H1 (cell line): ENCODE data around the gene SPINK4. TPM values are rescaled to one million over a fixed set of nuclear protein-coding genes. Genes with fewer than 3 reads are reported as not detected.

Experiments
- CTCF ChIA-PET: fragments of 300-600 bp; sonication (Branson Sonifier 250); formaldehyde crosslinking; loops from one replicate; lab custom pipeline; 2021; ENCODE audit not compliant: partially characterized antibody; lab: Charles Lee
- POLR2A ChIA-PET: fragments of 300-600 bp; sonication (Branson Sonifier 250); formaldehyde crosslinking; loops from one replicate; lab custom pipeline; 2021; ENCODE audit warnings: inconsistent platforms; ENCODE audit not compliant: partially characterized antibody; lab: Charles Lee
- DNase-seq, 2 experiments: peaks; one replicate each; pipeline versions ENCODE4 v3.0.0 to v3.0.0-alpha.2; 2010 to 2022; ENCODE audit warnings: low spot score in 2 of 2, low read depth in 1 of 2, mixed read lengths in 1 of 2
- FAIRE-seq: peaks from 2 replicates; lab custom pipeline; 2011; peaks lifted over from hg19 to GRCh38; lab: Jason Lieb, UNC
- H2AFZ ChIP-seq: 2 replicates; pipeline ENCODE4 v1.8.1; 2012; ENCODE audit warnings: low read length, inconsistent platforms
- H2AK5ac ChIP-seq: 2 replicates; pipeline ENCODE4 v1.6.1; 2013; ENCODE audit warnings: low read depth, low read length
- H2BK120ac ChIP-seq: replicated peaks from 2 replicates; pipeline ENCODE3; 2013; ENCODE audit warnings: low read depth, low read length, inconsistent platforms
- H2BK12ac ChIP-seq: 2 replicates; pipeline ENCODE4 v1.6.1; 2013; ENCODE audit warnings: low read depth, low read length
- H2BK15ac ChIP-seq: 2 replicates; pipeline ENCODE4 v1.6.1; 2013; ENCODE audit warnings: low read length
- H2BK20ac ChIP-seq: 2 replicates; pipeline ENCODE4 v1.6.1; 2013; ENCODE audit warnings: low read length
- H2BK5ac ChIP-seq: 2 replicates; pipeline ENCODE4 v1.6.1; 2013; ENCODE audit warnings: low read depth, low read length
- H3K14ac ChIP-seq: 2 replicates; pipeline ENCODE4 v1.6.1; 2013; ENCODE audit warnings: inconsistent platforms; ENCODE audit not compliant: insufficient read length
- H3K18ac ChIP-seq: 2 replicates; pipeline ENCODE4 v1.6.1; 2013; ENCODE audit warnings: low read length; ENCODE audit errors: extremely low read depth
- H3K23ac ChIP-seq: 2 replicates; pipeline ENCODE4 v1.6.1; 2013; ENCODE audit warnings: inconsistent platforms; ENCODE audit not compliant: insufficient read length
- H3K23me2 ChIP-seq: 2 replicates; pipeline ENCODE4 v1.6.1; 2013; ENCODE audit warnings: low read depth, low read length
- H3K27ac ChIP-seq: 2 replicates; pipeline ENCODE4 v1.6.1; 2011; ENCODE audit warnings: low read depth, low read length, inconsistent platforms
- H3K27me3 ChIP-seq, 4 experiments: replicated peaks in 1 of 4; 1 replicate in 1 of 4; 2 replicates in 3 of 4; pipeline versions ENCODE4 v1.6.1 to v1.8.1; 2011 to 2013; ENCODE audit warnings: low read length in 3 of 4, mild to moderate bottlenecking in 3 of 4, inconsistent platforms in 2 of 4, mixed read lengths in 2 of 4, moderate library complexity in 1 of 4; ENCODE audit not compliant: control insufficient read depth in 3 of 4, insufficient read depth in 3 of 4; ENCODE audit errors: extremely low read depth in 1 of 4
- H3K36me3 ChIP-seq, 4 experiments: 2 replicates each; pipeline versions ENCODE4 v1.6.1 to v1.8.1; 2011 to 2013; ENCODE audit warnings: mild to moderate bottlenecking in 4 of 4, low read length in 3 of 4, moderate library complexity in 2 of 4, control low read depth in 1 of 4, inconsistent platforms in 1 of 4; ENCODE audit not compliant: insufficient read depth in 4 of 4, control insufficient read depth in 2 of 4
- H3K4ac ChIP-seq: replicated peaks from 2 replicates; pipeline ENCODE3; 2013; ENCODE audit warnings: low read length, low read depth, mixed read lengths, inconsistent platforms; ENCODE audit not compliant: insufficient read length
- H3K4me1 ChIP-seq, 4 experiments: replicated peaks in 1 of 4; 1 replicate in 1 of 4; 2 replicates in 3 of 4; pipeline versions ENCODE4 v1.6.1 to v1.8.1; 2011 to 2013; ENCODE audit warnings: low read length in 3 of 4, inconsistent platforms in 2 of 4, mixed read lengths in 1 of 4; ENCODE audit not compliant: insufficient read depth in 4 of 4, control insufficient read depth in 3 of 4
- H3K4me2 ChIP-seq, 2 experiments: 2 replicates each; pipeline versions ENCODE4 v1.6.1 to v1.8.1; 2011 to 2013; ENCODE audit warnings: low read depth in 2 of 2, low read length in 2 of 2, control low read depth in 1 of 2, inconsistent platforms in 1 of 2, mild to moderate bottlenecking in 1 of 2; ENCODE audit not compliant: insufficient read depth in 1 of 2
- H3K4me3 ChIP-seq, 4 experiments: fragments of 200-600, 300-600 bp in 1 of 4; sonication (generic), shearing (Covaris generic), sonication (Bioruptor Twin) in 1 of 4; 2 replicates each; pipeline versions ENCODE4 v1.5.1 to v1.8.1; 2011 to 2016; ENCODE audit warnings: low read length in 4 of 4, low read depth in 3 of 4, control low read depth in 2 of 4, inconsistent platforms in 2 of 4, mild to moderate bottlenecking in 2 of 4, mixed read lengths in 1 of 4, moderate library complexity in 1 of 4; ENCODE audit not compliant: insufficient read depth in 2 of 4; ENCODE audit errors: extremely low read depth in 1 of 4
- H3K56ac ChIP-seq: replicated peaks from 2 replicates; pipeline ENCODE3; 2013; ENCODE audit warnings: low read depth, mild to moderate bottlenecking, mixed read lengths, low read length, inconsistent platforms; ENCODE audit not compliant: insufficient read length
- H3K79me1 ChIP-seq: 2 replicates; pipeline ENCODE4 v1.6.1; 2013; ENCODE audit warnings: low read depth, low read length, control low read depth
- H3K79me2 ChIP-seq, 2 experiments: 2 replicates each; pipeline versions ENCODE4 v1.6.1 to v1.8.1; 2012 to 2013; ENCODE audit warnings: low read length in 2 of 2, mild to moderate bottlenecking in 2 of 2, inconsistent platforms in 1 of 2; ENCODE audit not compliant: insufficient read depth in 2 of 2, control insufficient read depth in 1 of 2
- H3K9ac ChIP-seq, 4 experiments: replicated peaks in 1 of 4; 1 replicate in 1 of 4; 2 replicates in 3 of 4; pipeline versions ENCODE4 v1.6.1 to v1.8.1; 2011 to 2013; ENCODE audit warnings: low read depth in 3 of 4, low read length in 3 of 4, control low read depth in 2 of 4, mild to moderate bottlenecking in 2 of 4, moderate library complexity in 2 of 4, inconsistent platforms in 1 of 4; ENCODE audit errors: extremely low read depth in 1 of 4
- H3K9me3 ChIP-seq, 2 experiments: 2 replicates each; pipeline versions ENCODE4 v1.6.1 to v1.8.1; 2012 to 2013; ENCODE audit warnings: mild to moderate bottlenecking in 2 of 2, moderate library complexity in 2 of 2, control low read depth in 1 of 2, inconsistent platforms in 1 of 2, low read depth in 1 of 2, low read length in 1 of 2, mixed read lengths in 1 of 2; ENCODE audit not compliant: insufficient read depth in 2 of 2
- H4K20me1 ChIP-seq, 2 experiments: replicated peaks in 1 of 2; 2 replicates each; pipeline versions ENCODE3 to v1.8.1; 2011 to 2013; ENCODE audit warnings: inconsistent platforms in 2 of 2, low read length in 2 of 2, mild to moderate bottlenecking in 1 of 2; ENCODE audit not compliant: insufficient read depth in 2 of 2, control insufficient read depth in 1 of 2
- H4K5ac ChIP-seq: 2 replicates; pipeline ENCODE4 v1.6.1; 2013; ENCODE audit warnings: low read length, low read depth, mixed read lengths, inconsistent platforms; ENCODE audit not compliant: insufficient read length
- H4K8ac ChIP-seq: 2 replicates; pipeline ENCODE4 v1.8.0; 2013; ENCODE audit warnings: mild to moderate bottlenecking, moderate library complexity, low read length, inconsistent platforms; ENCODE audit not compliant: insufficient read depth; ENCODE audit errors: extremely low read depth
- H4K91ac ChIP-seq: replicated peaks from 2 replicates; pipeline ENCODE3; 2013; ENCODE audit warnings: low read length, mixed read lengths, inconsistent platforms; ENCODE audit not compliant: insufficient read length
- ASH2L ChIP-seq: fragments of 200-600, 300-600 bp; sonication (generic); IDR thresholded peaks from one replicate; pipeline ENCODE4 v1.7.1; 2017; ENCODE audit warnings: low read length
- POLR2AphosphoS5 ChIP-seq: IDR thresholded peaks from 2 replicates; pipeline ENCODE4 v1.6.1; 2011; ENCODE audit warnings: low read depth, low read length
- POU5F1 ChIP-seq: IDR thresholded peaks from 2 replicates; pipeline ENCODE4 v1.6.1; 2011; ENCODE audit warnings: low read depth, mild to moderate bottlenecking, low read length, moderate library complexity
- SIN3A ChIP-seq, 2 experiments: IDR thresholded peaks in 1 of 2; conservative IDR thresholded peaks in 1 of 2; 2 replicates each; pipeline ENCODE4 v1.6.1; 2011 to 2012; ENCODE audit warnings: low read length in 2 of 2, improper control_type of control experiment in 1 of 2, low read depth in 1 of 2, mild to moderate bottlenecking in 1 of 2
- SP2 ChIP-seq: IDR thresholded peaks from 2 replicates; pipeline ENCODE4 v1.6.1; 2012; ENCODE audit warnings: mild to moderate bottlenecking, low read length, inconsistent platforms
- TBP ChIP-seq: IDR thresholded peaks from 2 replicates; pipeline ENCODE4 v1.6.1; 2011; ENCODE audit warnings: low read depth, low read length, improper control_type of control experiment
- WGBS, 2 experiments: shearing (Covaris generic) in 1 of 2; methylation state at CpG; one replicate each; pipeline versions ENCODE4 v1.1.6 to v1.1.7; 2013 to 2015; ENCODE audit warnings: low lambda C conversion rate in 2 of 2, mixed read lengths in 2 of 2, inconsistent platforms in 1 of 2, low coverage in 1 of 2, missing lambda C conversion rate in 1 of 2; ENCODE audit not compliant: insufficient replicate concordance in 2 of 2, insufficient coverage in 1 of 2, insufficient read length in 1 of 2; ENCODE audit errors: extremely low coverage in 1 of 2, missing lambda C conversion rate in 1 of 2; 5-methylcytosine and 5-hydroxymethylcytosine counted together
- polyA plus RNA-seq, 7 experiments: library from polyadenylated mRNA; depleted of rRNA in 3 of 7; stranded (reverse) in 5 of 7; unstranded in 2 of 7; fragments of >200 nt in 5 of 7; fragments of 200-250 nt in 2 of 7; gene quantifications; 1 replicate in 5 of 7; 2 replicates in 1 of 7; 4 replicates in 1 of 7; pipeline versions ENCODE4 v1.2.1 to v1.2.3, GENCODE V29; 2011 to 2013; ENCODE audit warnings: missing spikeins in 2 of 7, mixed read lengths in 2 of 7
- total RNA-seq: library from RNA; stranded (reverse); fragmentation: NEBNext Ultra II Directional; extraction: Animal tissue kit (Norgen Biotek cat#: 25700); gene quantifications from 2 replicates; pipeline ENCODE4 v1.2.1, GENCODE V29; 2021
- TF ChIP-seq, protein P1 (sequence below): IDR thresholded peaks from 2 replicates; pipeline ENCODE4 v1.6.1; 2011; ENCODE audit warnings: low read length, improper control_type of control experiment

Gene SPINK4
- total and polyA plus RNA-seq, 2 of the 8 experiments (the other 6 are each of a cell fraction or from before 2014, with no cell fraction given), result not detected

DNA sequence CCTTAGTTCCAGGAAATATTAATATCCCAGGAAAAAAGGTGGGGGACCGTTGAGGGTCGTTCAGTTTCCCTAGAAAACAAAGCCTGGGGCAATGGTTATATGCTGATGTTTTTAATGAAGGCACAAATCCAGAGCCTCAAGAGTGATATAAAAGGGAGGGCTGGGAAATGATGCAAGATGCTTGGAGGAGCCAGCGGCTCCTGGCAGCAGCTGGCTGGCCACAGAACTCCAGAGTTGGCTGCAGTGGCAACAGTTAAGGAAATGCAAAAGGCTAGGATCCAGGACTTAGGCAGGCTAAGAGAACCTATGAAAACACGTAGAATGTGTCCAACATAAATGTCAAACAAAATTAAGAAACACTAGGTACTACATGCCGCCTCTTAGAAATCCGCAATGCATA is 41.8 kb upstream of the SPINK4 start:
- Histone ChIP-seq H3K27me3 (0 out of 7 replicates have a peak, but pooled peaks cover 0 to under 1% (median 0%) of the 10 kb centered on the region in 4 experiments), H4K8ac (no peak overlapping the region), H3K23me2 (no peaks in the 10 kb centered on the region), H2BK5ac (no peak overlapping the region), H3K23ac (no peak overlapping the region), H2BK20ac (no peak overlapping the region), H4K5ac (no peak overlapping the region), H3K27ac (no peak overlapping the region), H3K79me1 (no peaks in the 10 kb centered on the region), H2BK12ac (no peak overlapping the region), H4K91ac (no peak overlapping the region), H3K4me1 (no peaks in the 10 kb centered on the region), H2AFZ (no peak overlapping the region), H3K18ac (no peak overlapping the region), H3K14ac (no peak overlapping the region), H3K4me2 (no peak overlapping the region), H4K20me1 (no peaks in the 10 kb centered on the region), H3K79me2 (no peaks in the 10 kb centered on the region), H3K56ac (no peak overlapping the region), H3K9me3 (no peaks in the 10 kb centered on the region), H2BK15ac (no peak overlapping the region), H3K9ac (no peak overlapping the region), H3K4ac (no peak overlapping the region), H3K4me3 (no peak overlapping the region), H3K36me3 (no peaks in the 10 kb centered on the region), H2BK120ac (no peak overlapping the region), H2AK5ac (no peak overlapping the region)
- ChIA-PET POLR2A (no interaction called here), CTCF (interaction anchor here (0.7 kb wide), 1 partner anchor 116 kb away, joined by 3 read pairs; no protein-coding TSS in a partner anchor)
- FAIRE-seq (no peak), DNase-seq (no peak)
- no peak for TF ChIP-seq SIN3A (conservative IDR thresholded peaks at IDR 0.05 in 1 of 2, IDR thresholded peaks at IDR 0.05 in 1 of 2; ENCODE audit: low read depth in 1 of 2, low read length in 2 of 2)
- TF ChIP-seq POLR2AphosphoS5, result no peak
- no peak for TF ChIP-seq SP2
- no peak for TF ChIP-seq ASH2L
- TF ChIP-seq, protein P1, sequence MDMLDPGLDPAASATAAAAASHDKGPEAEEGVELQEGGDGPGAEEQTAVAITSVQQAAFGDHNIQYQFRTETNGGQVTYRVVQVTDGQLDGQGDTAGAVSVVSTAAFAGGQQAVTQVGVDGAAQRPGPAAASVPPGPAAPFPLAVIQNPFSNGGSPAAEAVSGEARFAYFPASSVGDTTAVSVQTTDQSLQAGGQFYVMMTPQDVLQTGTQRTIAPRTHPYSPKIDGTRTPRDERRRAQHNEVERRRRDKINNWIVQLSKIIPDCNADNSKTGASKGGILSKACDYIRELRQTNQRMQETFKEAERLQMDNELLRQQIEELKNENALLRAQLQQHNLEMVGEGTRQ, result no peak
- TF ChIP-seq POU5F1, result no peak
- no peak for TF ChIP-seq TBP
- 91% methylated on average over 6 of the region's 6 CpGs; no CpG with 5 or more reads in 1 of the 2 experiments for WGBS, 2 experiments
